DMS53 treated with DMSO at 0.1 percent for 48 hours (cell line): ENCODE measurements around the gene ZNF398.
"Not testable (repeated sequence)": the region's sequence is repeated elsewhere in the genome, so short reads cannot be mapped to it uniquely, and the experiment has no call there.

Source experiments
- DNase-seq: peaks from one replicate; lab custom pipeline; 2025; ENCODE audit not compliant: unreplicated experiment; lab: John Stamatoyannopoulos, UW

Gene ZNF398

DNA sequence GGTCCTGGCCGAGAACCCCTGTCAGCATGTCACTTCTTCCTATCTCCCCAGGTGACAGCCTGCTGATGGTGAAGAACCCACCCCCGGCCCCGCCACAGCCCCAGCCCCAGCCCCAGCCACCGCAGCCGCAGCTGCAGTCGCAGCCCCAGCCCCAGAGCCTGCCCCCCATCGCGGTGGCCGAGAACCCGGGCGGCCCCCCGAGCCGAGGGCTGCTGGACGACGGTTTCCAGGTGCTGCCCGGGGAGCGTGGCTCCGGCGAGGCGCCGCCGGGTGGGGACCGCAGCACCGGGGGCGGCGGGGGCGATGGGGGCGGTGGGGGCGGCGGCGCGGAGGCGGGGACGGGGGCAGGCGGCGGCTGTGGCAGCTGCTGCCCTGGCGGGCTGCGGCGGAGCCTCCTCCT is 76.5 kb downstream of the ZNF398 start:
- DNase-seq = no peak

DNA sequence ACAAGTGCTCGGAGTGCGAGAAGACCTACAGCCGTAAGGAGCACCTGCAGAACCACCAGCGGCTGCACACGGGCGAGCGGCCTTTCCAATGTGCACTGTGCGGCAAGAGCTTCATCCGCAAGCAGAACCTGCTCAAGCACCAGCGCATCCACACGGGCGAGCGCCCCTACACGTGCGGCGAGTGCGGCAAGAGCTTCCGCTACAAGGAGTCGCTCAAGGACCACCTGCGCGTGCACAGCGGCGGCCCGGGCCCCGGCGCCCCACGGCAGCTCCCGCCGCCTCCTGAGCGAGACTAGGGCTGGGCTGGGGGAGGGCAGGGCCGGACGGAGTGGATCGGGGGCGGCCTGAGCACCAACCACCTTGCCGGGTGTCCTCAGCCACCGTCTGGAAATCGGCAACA is 77.1 kb downstream of the ZNF398 start:
- DNase-seq = no peak

DNA sequence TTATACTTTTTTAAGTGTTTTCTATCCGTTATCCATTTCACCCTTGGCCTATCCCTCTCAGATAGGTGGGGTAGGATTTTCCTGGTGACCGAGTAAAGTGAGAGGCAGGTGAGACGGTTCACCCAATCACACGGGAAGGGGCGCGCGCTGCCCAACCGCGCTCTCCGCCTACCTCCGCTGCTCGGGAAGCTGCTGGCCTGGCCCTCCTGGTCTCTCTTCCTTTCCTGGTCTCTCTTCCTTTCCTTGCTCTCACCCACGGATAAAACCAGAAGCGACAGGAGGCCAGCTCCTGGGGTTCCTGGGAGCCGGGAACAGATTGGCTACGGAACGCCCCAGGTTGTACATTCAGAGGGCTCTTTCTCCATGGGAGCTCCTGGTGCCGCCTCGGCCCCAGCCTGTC is 77.9 kb downstream of the ZNF398 start:
- DNase-seq = no peak

DNA sequence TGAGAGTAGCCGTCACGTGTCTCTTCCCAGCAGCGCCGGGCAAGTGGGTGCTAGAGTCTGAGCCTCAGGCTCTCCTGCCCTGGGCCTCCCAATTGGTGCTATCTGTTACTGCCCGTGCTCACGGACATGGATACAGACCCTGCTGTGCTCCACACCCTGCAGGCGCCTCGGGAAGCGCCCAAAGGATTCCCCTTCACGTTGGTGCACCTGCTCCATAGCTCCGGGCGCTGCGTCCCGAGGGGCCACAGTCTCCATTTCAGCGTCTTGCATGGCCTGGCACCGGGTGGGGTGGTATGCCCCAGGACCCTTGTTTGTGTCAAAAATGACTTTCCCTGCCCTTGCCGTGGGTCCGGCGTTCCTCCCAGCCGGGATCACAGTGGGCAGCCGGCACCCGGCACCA is 78.4 kb downstream of the ZNF398 start:
- DNase-seq = no peak

DNA sequence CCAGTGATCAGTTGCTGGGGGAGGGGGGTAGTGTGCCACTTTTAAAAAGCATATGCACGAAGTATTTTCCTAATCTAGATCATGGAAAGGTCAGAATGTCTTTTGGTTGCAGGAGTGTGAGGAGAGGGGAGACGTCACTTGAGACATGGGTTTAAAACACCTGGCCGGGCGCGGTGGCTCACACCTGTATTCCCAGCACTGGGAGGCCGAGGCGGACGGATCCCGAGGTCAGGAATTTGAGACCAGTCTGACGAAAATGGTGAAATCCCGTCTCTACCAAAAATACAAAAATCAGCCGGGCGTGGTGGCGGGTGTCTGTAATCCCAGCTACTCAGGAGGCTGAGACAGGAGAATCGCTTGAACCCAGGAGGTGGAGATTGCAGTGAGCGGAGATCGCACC is 79.1 kb downstream of the ZNF398 start:
- DNase-seq = not testable (repeated sequence)

DNA sequence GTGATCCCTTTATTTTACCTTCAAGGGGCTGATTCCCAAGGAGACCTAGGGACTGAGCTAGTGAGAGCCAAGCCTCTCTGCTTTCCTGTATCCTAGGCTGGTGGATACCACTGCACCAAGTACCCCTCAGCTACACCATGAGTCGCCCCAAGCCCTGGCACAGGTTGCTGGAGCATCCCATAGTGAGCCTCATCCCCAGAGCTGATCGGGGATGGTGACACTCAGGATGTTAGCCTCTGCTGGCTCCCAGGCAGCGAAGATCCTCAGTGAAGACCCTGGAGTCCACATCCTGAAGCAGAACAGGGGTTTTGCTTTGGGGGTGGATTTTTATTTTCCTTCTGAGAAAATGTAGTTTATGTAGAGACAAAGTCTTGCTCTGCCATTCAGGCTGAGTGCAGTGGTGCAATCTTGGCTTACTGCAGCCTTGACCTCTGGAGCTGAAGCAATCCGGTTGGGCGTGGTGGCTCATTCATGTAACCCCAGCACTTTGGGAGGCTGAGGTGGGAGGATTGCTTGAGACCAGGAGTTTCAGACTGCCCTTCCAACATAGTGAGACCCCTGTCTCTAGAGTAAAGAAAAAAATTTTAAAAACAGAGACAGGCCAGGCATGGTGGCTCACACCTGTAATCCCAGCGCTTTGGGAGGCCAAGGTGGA is 79.7 kb downstream of the ZNF398 start:
- DNase-seq = no peak

DNA sequence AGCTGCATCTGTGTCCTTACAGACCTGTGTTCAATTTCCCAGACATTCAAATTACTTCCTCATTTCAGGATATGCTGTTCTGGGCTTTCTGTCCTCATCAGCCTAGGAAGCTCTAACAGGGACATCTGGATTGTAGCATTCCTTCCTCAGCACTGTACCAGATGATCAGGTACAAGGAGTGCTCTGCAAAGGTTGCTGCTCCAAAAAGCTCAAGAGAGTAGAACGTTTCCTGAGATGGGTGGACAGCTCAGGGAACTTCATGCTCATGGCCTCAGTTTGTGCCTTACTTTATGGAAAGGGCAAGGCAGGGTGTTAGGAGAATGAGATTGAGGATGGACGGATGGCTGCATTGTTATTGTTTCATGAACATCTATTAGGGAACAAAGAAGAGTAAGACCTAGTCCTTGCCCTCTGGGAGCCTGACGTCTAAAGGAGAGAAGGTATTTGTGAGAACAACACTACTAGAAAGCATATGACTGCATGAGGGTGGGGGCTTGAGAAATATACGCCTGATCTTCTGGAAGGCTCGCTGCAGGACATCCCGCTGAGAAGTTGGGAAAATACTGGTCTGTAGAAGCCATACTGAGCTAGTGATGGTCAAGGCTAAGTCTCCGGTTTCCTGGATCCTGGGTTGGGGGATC is 81.7 kb downstream of the ZNF398 start:
- no peak for DNase-seq

DNA sequence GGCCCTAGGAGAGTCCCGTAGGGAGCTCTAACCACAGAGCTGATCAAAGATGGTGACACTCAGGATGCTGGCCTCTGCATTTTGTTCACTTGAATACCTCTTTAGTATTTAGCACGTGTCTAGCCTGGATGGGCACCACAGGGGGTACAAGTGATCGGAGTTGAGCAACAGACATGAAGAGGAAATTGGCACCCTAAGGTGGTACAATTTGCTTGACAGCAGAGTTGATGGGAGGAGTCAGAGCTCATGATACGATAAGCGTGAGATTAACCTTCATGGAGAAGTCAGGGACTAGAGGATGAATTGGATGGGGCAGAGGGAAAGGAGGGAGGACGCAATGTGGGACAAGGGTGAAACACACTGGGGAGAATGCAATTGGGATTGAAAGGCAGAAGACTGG is 82.3 kb downstream of the ZNF398 start:
- no peak for DNase-seq

DNA sequence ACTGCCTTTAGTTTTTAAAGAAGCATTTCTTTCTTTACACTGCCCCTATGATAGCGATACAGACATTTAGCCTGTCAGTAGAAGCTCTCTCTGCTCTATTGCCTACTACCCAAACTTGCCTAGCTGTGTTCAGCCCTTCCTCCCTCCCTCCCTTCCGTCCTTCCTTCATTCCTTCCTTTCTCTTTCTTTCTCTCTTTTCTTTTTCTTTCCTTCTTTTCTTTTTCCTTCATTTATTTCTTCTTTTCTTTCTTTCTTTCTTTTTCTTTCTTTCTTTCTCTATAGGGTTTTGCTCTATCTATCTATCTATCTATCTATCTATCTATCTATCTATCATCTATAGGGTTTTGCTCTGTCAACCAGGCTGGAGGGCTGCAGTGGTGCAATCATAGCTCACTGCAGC is 85.1 kb downstream of the ZNF398 start:
- no peak for DNase-seq
